ENCODE results near the gene DOLPP1.

- TF ChIP-seq POLR2A (IDR thresholded peaks at IDR 0.05; ENCODE audit: low read length) (no peak), GATA1 (IDR thresholded peaks at IDR 0.05; ENCODE audit: low read depth, low read length) (no peak)
Observed at GRCh38 chr9:129059796-129060785, 20.8 kb upstream of the DOLPP1 start.
